COLO829 (cell line): ENCODE measurements around the gene KRT75.
"Not testable (repeated sequence)": the region's sequence is repeated elsewhere in the genome, so short reads cannot be mapped to it uniquely, and the experiment has no call there.

Source experiments
- DNase-seq: peaks from one replicate; pipeline ENCODE4 v3.0.0; 2012; ENCODE audit warnings: low spot score

Gene KRT75

GRCh38 chr12:52434081-52434733 lies at the start of gene KRT75:
KRT75 (minus strand) TSS chr12:52434371; CDS start chr12:52434304, 67 bp downstream.
- DNase-seq = peak; percentile 19

- no peak for DNase-seq
Observed at GRCh38 chr12:52480073-52480472, 45.9 kb upstream of the KRT75 start.

GRCh38 chr12:52477651-52478050 lies 43.5 kb upstream of the KRT75 start:
- DNase-seq = no peak

- no peak for DNase-seq
Observed at GRCh38 chr12:52474212-52474611, 40.0 kb upstream of the KRT75 start.

- no peak for DNase-seq
Observed at GRCh38 chr12:52473768-52474167, 39.6 kb upstream of the KRT75 start, which contains the start of gene KRT6C. KRT6C (minus strand) TSS chr12:52473805; CDS start chr12:52473737, 68 bp downstream.

GRCh38 chr12:52469853-52470252 lies 35.7 kb upstream of the KRT75 start:
- no peak for DNase-seq

- no peak for DNase-seq
Observed at GRCh38 chr12:52464897-52465296, 30.7 kb upstream of the KRT75 start.

- DNase-seq = no peak
Observed at GRCh38 chr12:52461693-52462092, 27.5 kb upstream of the KRT75 start.

GRCh38 chr12:52458861-52459260 lies 24.7 kb upstream of the KRT75 start:
- no peak for DNase-seq

- no peak for DNase-seq
Observed at GRCh38 chr12:52455821-52456220, 21.6 kb upstream of the KRT75 start.

GRCh38 chr12:52454411-52455201 lies 20.4 kb upstream of the KRT75 start:
- peak; percentile 35 for DNase-seq

- peak; percentile 42 for DNase-seq
Observed at GRCh38 chr12:52452101-52452500, 17.9 kb upstream of the KRT75 start, which contains the start of gene KRT6B. KRT6B (minus strand) TSS chr12:52452146; CDS start chr12:52452078, 68 bp downstream.

GRCh38 chr12:52448228-52448627 lies 14.1 kb upstream of the KRT75 start:
- no peak for DNase-seq

GRCh38 chr12:52447196-52447595 lies 13.0 kb upstream of the KRT75 start:
- not testable (repeated sequence) for DNase-seq

- DNase-seq = no peak
Observed at GRCh38 chr12:52446367-52447045, 12.3 kb upstream of the KRT75 start.

GRCh38 chr12:52445876-52446275 lies 11.7 kb upstream of the KRT75 start:
- no peak for DNase-seq

GRCh38 chr12:52444647-52445595 lies 10.8 kb upstream of the KRT75 start:
- no peak for DNase-seq

- no peak for DNase-seq
Observed at GRCh38 chr12:52443966-52444365, 9.8 kb upstream of the KRT75 start.

- no peak for DNase-seq
Observed at GRCh38 chr12:52442600-52443061, 8.5 kb upstream of the KRT75 start.

- DNase-seq = no peak
Observed at GRCh38 chr12:52441320-52441911, 7.2 kb upstream of the KRT75 start.

GRCh38 chr12:52440821-52441319 lies 6.7 kb upstream of the KRT75 start:
- DNase-seq = no peak
